NCI-H1092 treated with DMSO at 0.1 percent for 48 hours (cell line): Measurements from ENCODE around the gene PCDH11X.
"Not testable (repeated sequence)": the region's sequence is repeated elsewhere in the genome, so short reads cannot be mapped to it uniquely, and the experiment has no call there.

Experiments
- DNase-seq: peaks from one replicate; lab custom pipeline; 2025; lab: John Stamatoyannopoulos, UW

The PCDH11X gene

GRCh38 chrX:91779135-91779534 is at the start of gene PCDH11X:
PCDH11X (plus strand) TSS chrX:91779375; CDS start chrX:91835505, 56,130 bp downstream.
- not testable (repeated sequence) for DNase-seq

DNA sequence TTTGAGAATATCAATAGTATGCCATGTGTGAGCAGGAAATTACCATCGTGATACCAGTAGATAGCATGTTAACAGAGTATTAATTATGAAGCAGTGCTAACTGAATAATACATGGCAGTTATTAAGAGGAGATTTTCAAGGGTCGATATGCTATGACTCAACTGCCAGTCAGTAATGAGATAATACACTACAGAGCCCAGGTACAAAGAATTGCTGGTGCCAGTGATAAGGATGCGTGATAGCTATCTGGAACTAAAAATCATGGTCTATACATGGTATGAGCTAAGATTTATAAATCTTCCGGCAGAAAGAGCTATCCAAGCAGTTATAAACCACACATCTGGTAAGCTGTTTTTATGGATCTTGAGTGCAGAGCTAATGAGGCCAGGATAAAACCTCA is 31.7 kb upstream of the PCDH11X start:
- not testable (repeated sequence) for DNase-seq

DNA sequence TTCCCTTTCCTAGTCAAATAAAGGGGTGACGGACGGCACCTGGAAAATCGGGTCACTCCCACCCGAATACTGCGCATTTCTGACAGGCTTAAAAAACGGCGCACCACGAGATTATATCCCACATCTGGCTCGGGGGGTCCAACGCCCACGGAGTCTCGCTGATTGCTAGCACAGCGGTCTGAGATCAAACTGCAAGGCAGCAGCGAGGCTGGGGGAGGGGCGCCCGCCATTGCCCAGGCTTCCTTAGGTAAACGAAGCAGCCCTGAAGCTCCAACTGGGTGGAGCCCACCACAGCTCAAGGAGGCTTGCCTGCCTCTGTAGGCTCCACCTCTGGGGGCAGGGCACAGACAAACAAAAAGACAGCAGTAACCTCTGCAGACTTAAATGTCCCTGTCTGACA is 26.2 kb upstream of the PCDH11X start:
- DNase-seq, result not testable (repeated sequence)

DNA sequence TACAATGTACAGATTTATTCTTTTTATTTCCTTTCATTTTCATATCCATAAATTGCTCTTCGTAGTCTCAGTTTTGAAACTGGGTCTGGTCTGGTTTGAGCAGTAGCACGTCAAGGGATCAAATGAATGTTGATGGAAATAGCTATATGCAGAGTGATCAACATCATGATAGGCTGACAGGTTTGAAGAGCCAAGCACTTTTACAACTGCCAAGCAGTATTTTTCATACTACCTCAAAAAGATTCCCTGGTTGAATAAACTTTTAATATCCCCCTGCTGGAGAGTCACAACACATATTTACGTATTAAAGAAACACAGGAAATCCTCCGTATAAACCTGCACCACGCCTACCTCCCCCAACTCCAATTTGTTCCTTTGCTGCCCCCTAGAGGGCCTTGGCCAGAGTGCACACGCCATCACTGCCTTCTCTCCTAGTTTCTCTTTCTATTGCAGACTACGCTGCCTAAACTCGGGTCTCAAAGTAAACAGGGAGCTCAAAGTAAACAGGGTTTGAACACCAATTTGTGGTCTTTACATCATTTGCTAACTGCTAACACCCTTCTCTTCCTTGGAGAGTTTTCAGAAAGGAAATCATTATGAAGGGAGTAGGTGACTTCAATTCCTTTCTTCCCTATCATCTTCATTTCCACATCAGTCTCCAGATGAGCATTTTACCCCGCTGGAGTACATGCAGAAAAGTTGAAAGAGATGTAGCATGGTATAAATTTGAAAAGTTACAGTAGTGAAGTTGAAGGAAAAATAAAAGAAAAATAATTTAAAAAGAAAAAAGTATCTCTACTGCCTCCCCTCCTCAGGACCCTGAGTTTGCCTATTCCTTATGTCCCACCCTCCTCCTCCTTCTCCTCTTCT is 8.3 kb upstream of the PCDH11X start:
- DNase-seq, result not testable (repeated sequence)

DNA sequence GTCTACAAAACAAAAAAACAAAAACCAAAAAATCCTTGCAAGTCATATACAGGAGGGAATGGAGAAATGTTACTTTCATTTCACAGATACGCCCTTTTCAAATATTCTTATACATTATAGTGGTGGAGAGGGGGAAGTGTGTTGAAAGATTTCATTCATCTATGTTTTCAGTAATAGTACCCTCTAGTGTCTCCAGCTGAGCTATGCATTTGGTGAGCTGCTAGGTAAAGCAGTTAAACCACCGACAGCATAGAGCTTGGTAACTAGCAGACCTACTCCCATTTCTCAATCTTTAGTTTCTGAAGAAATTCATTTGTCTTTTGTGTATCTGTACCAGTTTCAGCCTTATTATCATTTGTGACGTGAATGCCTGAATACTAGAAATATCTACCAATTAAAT is 5.2 kb upstream of the PCDH11X start:
- not testable (repeated sequence) for DNase-seq

- DNase-seq, result not testable (repeated sequence)
Measured at GRCh38 chrX:91780008-91780407, 833 bp downstream of the PCDH11X start.

- DNase-seq, result not testable (repeated sequence)
Measured at GRCh38 chrX:91780698-91781097, 1.5 kb downstream of the PCDH11X start.

- DNase-seq, result not testable (repeated sequence)
Measured at GRCh38 chrX:91781553-91782298, 2.6 kb downstream of the PCDH11X start.

- not testable (repeated sequence) for DNase-seq
Measured at GRCh38 chrX:91782825-91783224, 3.6 kb downstream of the PCDH11X start.

DNA sequence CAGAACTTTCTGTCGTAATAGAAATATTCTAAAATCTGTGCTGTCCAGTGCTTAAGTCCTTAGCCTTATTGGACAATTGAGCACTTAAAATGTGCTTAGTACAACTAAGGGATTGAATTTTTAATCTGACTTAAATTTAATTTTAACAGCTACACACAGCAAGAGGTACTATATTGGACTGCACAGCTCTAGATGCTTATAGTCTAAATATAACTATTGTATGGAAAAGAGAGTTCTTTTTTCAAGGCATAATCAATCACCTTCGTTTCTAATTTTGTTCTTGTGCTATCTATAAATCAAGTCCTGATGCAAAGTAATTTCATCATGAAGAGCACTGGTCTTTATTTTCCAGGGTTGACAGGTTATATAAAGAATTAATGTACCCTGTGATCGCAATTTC is 38.4 kb downstream of the PCDH11X start:
- DNase-seq, result not testable (repeated sequence)

DNA sequence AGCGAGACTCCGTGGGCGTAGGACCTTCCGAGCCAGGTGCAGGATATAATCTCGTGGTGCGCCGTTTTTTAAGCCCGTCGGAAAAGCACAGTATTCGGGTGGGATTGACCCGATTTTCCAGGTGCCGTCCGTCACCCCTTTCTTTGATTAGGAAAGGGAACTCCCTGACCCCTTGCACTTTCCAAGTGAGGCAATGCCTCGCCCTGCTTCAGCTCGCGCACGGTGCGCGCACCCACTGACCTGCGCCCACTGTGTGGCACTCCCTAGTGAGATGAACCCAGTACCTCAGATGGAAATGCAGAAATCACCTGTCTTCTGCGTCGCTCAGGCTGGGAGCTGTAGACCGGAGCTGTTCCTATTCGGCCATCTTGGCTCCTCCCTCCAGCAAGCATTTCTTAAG is 46.1 kb downstream of the PCDH11X start:
- not testable (repeated sequence) for DNase-seq
